CMK (cell line): ENCODE results near the gene KRTAP10-3.
"Not testable (repeated sequence)": the region's sequence is repeated elsewhere in the genome, so short reads cannot be mapped to it uniquely, and the experiment has no call there.

ENCODE experiments used
- DNase-seq: peaks from one replicate; pipeline ENCODE4 v3.0.0-alpha.2; 2010; ENCODE audit warnings: low read depth

The KRTAP10-3 gene

GRCh38 chr21:44590311-44590721 lies 31.7 kb upstream of the KRTAP10-3 start:
- no peak for DNase-seq

DNA sequence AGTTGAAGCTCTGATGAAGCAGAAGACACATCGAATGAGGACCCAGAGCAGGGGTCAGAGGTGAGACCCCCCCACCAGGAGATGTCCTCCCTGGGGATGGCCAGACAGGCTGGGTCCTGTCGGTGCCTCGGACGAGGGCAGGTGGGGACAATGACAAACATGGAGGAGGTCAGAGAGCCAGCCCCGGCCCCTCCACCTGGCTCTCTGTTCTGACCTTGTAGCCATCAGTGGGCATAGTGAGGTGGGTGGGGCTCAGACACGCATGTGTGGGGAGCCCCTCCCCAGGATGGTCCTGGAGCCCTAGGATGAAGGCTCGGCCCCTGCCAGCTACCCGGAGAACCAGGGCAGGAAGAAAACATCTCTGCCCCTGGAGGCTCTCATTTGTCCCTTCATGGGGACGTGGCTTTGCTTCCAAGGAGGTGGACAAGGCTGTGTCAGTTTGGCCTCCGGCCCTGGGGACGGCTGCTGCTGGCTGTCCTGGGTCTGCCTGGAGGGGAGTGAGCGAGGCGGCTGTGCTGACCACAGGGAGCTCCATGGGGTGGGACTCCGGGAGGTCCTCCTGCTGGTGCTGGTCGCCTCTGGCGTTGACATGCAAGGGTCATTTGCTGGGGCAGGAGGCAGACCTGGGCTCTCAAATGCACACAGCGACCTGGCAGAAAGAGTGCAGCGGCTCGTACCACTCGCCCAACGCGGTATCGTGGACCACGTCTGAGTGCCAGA lies 31.2 kb upstream of the KRTAP10-3 start:
- DNase-seq = no peak

DNA sequence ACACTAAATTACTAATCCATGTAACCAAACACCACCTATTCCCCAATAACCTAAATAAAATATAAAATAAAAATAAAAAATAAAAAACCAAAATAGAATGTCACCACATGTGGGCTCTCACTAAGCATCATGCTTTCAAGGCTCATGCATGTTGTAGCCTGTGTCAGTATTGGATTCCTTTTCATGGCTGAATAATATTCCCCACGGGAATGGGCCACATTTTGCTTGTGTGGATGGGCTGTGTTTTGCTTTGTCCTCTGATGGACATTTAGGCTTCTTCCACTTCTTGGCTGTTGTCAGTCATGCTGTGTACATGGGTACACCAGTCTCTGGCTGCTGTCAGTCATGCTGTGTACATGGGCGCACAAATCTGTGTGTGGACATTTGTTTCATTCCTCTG lies 30.5 kb upstream of the KRTAP10-3 start:
- no peak for DNase-seq

DNA sequence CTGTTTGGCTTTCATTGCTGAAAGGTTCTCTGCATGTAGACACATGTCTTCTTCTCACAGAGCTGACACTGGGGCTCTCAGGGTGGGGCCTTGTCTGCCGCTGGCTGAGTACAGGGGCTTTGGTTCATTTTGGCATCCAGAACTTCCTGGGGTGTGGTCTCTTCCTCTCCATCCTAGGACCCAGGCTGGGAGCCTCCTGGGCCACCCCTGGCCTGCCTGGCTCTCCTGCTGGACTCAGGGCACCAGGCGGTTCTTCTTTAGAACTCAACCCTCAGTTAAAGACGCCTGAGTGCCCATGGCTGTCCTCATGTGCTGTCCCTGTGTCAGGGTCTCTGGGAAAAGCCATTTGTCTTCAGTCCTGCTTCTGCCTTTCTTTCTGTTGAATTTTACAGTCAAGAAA lies 27.3 kb upstream of the KRTAP10-3 start:
- DNase-seq = no peak

- DNase-seq = no peak
Measured at GRCh38 chr21:44583800-44584147, 25.2 kb upstream of the KRTAP10-3 start.

- DNase-seq = no peak
Measured at GRCh38 chr21:44583089-44583799, 24.6 kb upstream of the KRTAP10-3 start.

GRCh38 chr21:44582055-44582454 lies 23.5 kb upstream of the KRTAP10-3 start:
- no peak for DNase-seq

GRCh38 chr21:44581158-44581557 lies 22.6 kb upstream of the KRTAP10-3 start:
- DNase-seq = no peak

GRCh38 chr21:44580231-44580821 lies 21.7 kb upstream of the KRTAP10-3 start, which contains the start of gene KRTAP10-5:
Gene KRTAP10-5, minus strand, starts transcription at chr21:44580604. Its CDS starts 26 bp downstream, at chr21:44580578.
- DNase-seq = not testable (repeated sequence)

- DNase-seq = no peak
Measured at GRCh38 chr21:44579833-44580144, 21.2 kb upstream of the KRTAP10-3 start.

GRCh38 chr21:44579056-44579832 lies 20.6 kb upstream of the KRTAP10-3 start:
- DNase-seq = no peak

GRCh38 chr21:44578371-44579055 lies 19.9 kb upstream of the KRTAP10-3 start:
- DNase-seq = no peak

DNA sequence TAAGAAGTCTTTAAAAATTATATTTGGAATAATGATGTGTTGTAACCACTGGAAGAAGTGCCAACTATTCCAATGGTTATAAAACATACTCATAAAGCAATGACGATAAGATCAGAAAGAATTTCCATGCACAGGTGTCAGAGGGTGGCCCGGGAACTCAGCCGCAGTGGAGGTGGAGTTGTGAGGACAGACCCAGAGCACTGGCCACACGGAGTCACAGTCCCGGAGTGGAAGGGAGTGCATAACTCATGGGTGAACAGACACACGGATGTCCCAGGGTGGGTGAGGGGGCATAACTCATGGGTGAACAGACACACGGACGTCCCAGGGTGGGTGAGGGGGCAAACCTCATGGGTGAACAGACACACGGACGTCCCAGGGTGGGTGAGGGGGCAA lies 17.4 kb upstream of the KRTAP10-3 start:
- no peak for DNase-seq

DNA sequence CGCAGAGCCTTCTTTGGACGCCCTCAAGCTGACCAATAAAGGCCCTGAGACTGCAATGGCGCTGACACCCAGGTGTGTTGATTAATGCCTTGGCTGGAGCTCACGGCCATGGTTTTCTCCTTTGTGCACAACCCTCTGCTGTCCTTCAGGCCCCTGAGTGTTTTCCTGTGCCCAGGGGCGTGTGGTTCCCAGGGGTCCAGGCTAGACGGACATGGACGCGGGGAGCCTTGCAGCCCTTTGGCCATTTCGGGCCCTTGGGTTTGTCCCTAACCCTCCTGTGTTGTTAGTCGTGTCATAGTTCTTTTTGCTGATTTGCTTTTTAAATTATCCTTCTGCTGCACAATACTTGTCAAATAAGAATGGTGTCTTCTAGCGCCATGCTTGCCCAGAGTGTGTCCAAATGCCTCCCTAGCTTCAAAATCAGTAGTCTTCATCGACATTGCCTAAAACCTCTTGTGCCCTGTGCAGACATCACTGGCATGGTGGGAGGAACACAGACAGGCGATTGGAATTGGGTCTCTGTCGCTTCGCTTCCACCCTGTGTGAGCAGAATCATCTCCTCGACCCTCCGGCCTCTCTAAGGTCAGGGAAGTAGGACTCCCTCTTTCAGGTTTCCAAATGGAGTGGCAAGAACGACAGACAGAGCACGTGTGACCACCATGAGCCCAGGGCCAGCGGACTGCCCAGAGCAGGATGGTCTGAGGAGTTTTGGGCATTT lies 16.9 kb upstream of the KRTAP10-3 start:
- no peak for DNase-seq

- no peak for DNase-seq
Measured at GRCh38 chr21:44574457-44575306, 16.1 kb upstream of the KRTAP10-3 start.

- DNase-seq = not testable (repeated sequence)
Measured at GRCh38 chr21:44573630-44574456, 15.2 kb upstream of the KRTAP10-3 start, which contains the start of gene KRTAP10-4. Gene KRTAP10-4, plus strand, starts transcription at chr21:44573729. Its CDS starts 30 bp downstream, at chr21:44573759.

DNA sequence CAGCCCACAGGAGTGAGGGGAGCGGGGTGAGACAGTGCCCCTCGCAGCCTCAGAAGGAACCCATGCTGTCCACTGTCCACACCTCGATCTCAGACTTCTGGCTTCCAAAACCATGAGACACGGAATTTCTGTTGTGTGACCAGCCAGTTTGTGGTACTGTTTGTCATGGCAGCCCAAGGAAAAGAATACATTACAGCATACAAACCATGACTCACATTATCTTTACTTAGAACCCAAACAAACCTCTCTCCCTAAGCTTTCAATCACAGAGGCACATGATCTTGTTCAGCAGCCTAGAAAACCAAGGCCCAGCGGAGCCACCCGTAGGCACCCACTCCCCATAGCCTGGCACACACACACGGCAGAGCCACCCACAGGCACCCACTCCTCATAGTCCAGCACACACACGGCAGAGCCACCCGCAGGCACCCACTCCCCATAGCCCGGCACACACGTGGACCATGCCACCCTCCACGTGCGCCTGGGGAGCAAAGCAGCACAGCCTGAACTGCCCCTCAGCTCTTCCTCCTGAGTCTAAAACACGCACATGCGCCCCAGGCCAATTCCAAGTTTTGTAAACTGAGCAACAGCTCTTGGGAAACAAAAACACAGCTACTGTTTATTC lies 14.5 kb upstream of the KRTAP10-3 start:
- DNase-seq = no peak

DNA sequence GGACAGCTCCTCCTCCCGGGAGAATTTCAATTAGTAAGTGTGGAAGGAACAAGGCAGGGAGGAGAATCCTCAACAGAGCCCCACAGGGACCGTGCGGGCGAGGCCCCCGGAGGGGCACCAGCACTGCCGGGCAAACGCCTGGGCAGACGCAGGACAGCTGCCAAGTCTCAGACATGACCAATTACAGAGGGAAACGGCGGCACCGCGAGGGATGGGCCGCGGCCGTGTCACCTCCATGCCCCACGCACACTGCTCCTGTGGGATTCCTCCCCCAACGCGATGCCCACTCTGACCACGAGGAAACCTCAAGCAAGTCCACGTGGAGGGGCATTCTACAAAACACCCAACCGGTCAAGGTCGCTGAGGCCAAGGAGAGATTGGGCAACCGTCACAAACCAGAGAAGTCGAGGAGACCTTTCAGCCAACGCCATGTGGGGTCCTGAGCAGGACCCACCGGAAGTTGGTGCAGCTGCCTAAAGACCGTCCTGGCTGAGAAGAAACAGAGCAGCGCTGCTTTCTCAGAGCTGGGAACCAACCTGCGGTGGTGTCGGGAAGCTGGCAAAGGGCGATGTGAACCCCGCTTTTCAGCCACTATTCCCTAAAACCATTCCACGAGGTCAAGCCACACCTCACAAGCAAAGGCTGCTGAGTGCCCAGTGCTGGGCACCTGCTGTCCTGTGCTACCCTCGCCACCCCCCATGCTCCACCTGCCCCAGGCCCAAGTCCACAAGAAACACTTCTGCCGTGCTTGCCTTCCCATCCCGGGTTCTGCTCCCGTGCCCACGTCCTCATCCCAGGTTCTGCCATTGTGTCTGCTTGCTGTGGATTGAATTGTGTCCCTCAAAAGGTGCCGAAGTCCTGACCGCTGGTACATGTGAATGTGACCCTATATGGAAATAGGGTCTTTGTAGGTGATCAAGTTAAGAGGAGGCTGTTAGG lies 13.5 kb upstream of the KRTAP10-3 start:
- DNase-seq = no peak
